ENCODE measurements around the gene ACAT2. TPM values are rescaled to one million over a fixed set of nuclear protein-coding genes. Genes with fewer than 3 reads are reported as not detected.

Gene ACAT2
- polyA plus RNA-seq, 4 donors = 12.2 to 55.0 (median 21.6) TPM

- Histone ChIP-seq H3K27me3 (ENCODE audit: control insufficient read depth in 3 of 3, insufficient read depth in 3 of 3, low read length in 3 of 3) (no peaks in the 10 kb centered on the region), H3K27ac (ENCODE audit: low read depth in 1 of 3, low read length in 2 of 3) (no peak within 1 kb of the TSS), H3K4me3 (ENCODE audit: low read depth in 1 of 3, low read length in 3 of 3) (no peak within 1 kb of the TSS), H3K4me1 (ENCODE audit: control insufficient read depth in 3 of 3, insufficient read depth in 2 of 3, low read depth in 1 of 3, low read length in 2 of 3) (peaks cover 0 to 4% (median 0%) of the 10 kb centered on the region in 3 donors), H3K36me3 (ENCODE audit: control insufficient read depth in 3 of 3, insufficient read depth in 2 of 3, low read depth in 1 of 3, low read length in 3 of 3) (peaks cover 8 to 24% (median 10%) of the 10 kb centered on the region in 3 donors), H3K9me3 (ENCODE audit: control insufficient read depth in 2 of 2, insufficient read depth in 1 of 2, low read depth in 1 of 2, low read length in 1 of 2) (no peaks in the 10 kb centered on the region)
- FAIRE-seq (no peak), DNase-seq (no peak)
- 91 to 94% (median 94%) methylated on average over 46 to 50 of the region's 50 CpGs for WGBS, 3 donors
These were observed 38.5 kb downstream of the ACAT2 start, which contains the start of gene PNLDC1 for GRCh38 chr6:159800141-159800865. TSS of gene PNLDC1 (plus strand) at chr6:159800276. CDS start at chr6:159800308, 32 bp downstream.

DNA sequence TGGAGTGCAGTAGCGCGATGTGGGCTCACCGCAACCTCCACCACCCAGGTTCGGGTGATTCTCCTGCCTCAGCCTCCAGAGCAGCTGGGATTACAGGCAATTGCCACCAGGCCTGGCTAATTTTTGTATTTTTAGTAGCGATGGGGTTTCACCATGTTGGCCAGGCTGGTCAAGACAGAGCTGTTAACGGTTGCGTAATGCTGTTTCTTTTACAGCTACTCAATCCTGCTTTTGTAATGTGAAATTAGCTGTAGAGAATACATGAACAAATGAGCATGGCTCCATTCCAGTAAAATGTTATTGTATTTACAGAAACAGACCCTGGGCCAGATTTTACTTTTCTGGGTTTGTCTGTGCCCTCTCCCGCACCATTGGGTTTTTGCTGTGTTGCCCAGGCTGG is 40.1 kb downstream of the ACAT2 start:
- peaks cover 0 to 19% (median 0%) of the 10 kb centered on the region in 3 donors for H3K4me1 ChIP-seq (ENCODE audit: control insufficient read depth in 3 of 3, insufficient read depth in 2 of 3, low read depth in 1 of 3, low read length in 2 of 3)
- DNase-seq (no peak), FAIRE-seq (no peak)
- peaks cover 6 to 13% (median 10%) of the 10 kb centered on the region in 3 donors for H3K36me3 ChIP-seq (ENCODE audit: control insufficient read depth in 3 of 3, insufficient read depth in 2 of 3, low read depth in 1 of 3, low read length in 3 of 3)
- 92 to 94% (median 94%) methylated on average over 8 of the region's 8 CpGs for WGBS, 3 donors
- no peak overlapping the region for H3K27ac ChIP-seq (ENCODE audit: low read depth in 1 of 3, low read length in 2 of 3)
- no peaks in the 10 kb centered on the region for H3K27me3 ChIP-seq (ENCODE audit: control insufficient read depth in 3 of 3, insufficient read depth in 3 of 3, low read length in 3 of 3)
- H3K4me3 ChIP-seq (ENCODE audit: low read depth in 1 of 3, low read length in 3 of 3) = no peak overlapping the region
- H3K9me3 ChIP-seq (ENCODE audit: control insufficient read depth in 2 of 2, insufficient read depth in 1 of 2, low read depth in 1 of 2, low read length in 1 of 2) = no peaks in the 10 kb centered on the region

- Histone ChIP-seq H3K27ac (ENCODE audit: low read depth in 1 of 3, low read length in 2 of 3) (no peak overlapping the region), H3K4me3 (ENCODE audit: low read depth in 1 of 3, low read length in 3 of 3) (no peak overlapping the region), H3K36me3 (ENCODE audit: control insufficient read depth in 3 of 3, insufficient read depth in 2 of 3, low read depth in 1 of 3, low read length in 3 of 3) (peaks cover 0 to 3% (median 0%) of the 10 kb centered on the region in 3 donors), H3K4me1 (ENCODE audit: control insufficient read depth in 3 of 3, insufficient read depth in 2 of 3, low read depth in 1 of 3, low read length in 2 of 3) (peaks cover 0 to 24% (median 0%) of the 10 kb centered on the region in 3 donors), H3K27me3 (ENCODE audit: control insufficient read depth in 3 of 3, insufficient read depth in 3 of 3, low read length in 3 of 3) (no peaks in the 10 kb centered on the region), H3K9me3 (ENCODE audit: control insufficient read depth in 2 of 2, insufficient read depth in 1 of 2, low read depth in 1 of 2, low read length in 1 of 2) (no peaks in the 10 kb centered on the region)
- WGBS, 3 donors = 30 to 64% (median 49%) methylated on average over 10 of the region's 10 CpGs
- DNase-seq (peak in 1 of 2 donors; percentile 27), FAIRE-seq (no peak)
These were observed 42.7 kb downstream of the ACAT2 start for GRCh38 chr6:159804504-159804903.

DNA sequence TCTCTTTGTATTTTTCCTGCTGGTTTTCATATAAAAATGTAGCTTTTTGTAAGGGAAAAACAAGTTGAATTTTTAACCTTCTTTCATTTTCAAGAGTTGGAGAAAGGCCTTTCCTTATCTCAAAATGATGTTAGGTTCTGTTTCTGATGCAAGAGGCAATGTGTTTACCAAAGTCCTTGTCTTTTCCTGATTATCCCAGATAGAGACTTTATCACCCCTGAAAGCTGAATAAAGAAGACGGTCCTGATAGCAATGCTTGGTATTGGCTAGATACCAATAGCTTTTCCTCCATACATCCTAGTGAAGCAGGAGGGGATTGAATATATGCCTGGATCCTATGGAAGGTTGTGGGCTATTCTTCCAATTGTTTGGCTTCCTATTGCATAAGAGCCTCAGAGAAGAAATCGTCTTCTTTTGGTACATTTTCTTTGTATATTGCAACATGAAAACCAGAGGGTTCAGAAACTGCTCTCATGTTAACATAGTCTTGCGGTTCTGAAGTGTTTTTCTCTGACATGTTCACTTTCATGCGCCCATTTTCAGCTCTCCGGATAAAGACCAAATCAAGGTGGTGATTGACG is 43.7 kb downstream of the ACAT2 start:
- H3K36me3 ChIP-seq (ENCODE audit: control insufficient read depth in 3 of 3, insufficient read depth in 2 of 3, low read depth in 1 of 3, low read length in 3 of 3) = no peaks in the 10 kb centered on the region
- H3K4me1 ChIP-seq (ENCODE audit: control insufficient read depth in 3 of 3, insufficient read depth in 2 of 3, low read depth in 1 of 3, low read length in 2 of 3) = peaks cover 0 to 24% (median 0%) of the 10 kb centered on the region in 3 donors
- H3K27ac ChIP-seq (ENCODE audit: low read depth in 1 of 3, low read length in 2 of 3) = peak overlapping the region in 1 of 3 donors; percentile 83
- DNase-seq (peak in 1 of 2 donors; percentile 41), FAIRE-seq (no peak)
- no peak overlapping the region for H3K4me3 ChIP-seq (ENCODE audit: low read depth in 1 of 3, low read length in 3 of 3)
- WGBS, 3 donors = 84 to 89% (median 87%) methylated on average over 6 of the region's 6 CpGs
- H3K27me3 ChIP-seq (ENCODE audit: control insufficient read depth in 3 of 3, insufficient read depth in 3 of 3, low read length in 3 of 3) = no peaks in the 10 kb centered on the region
- no peaks in the 10 kb centered on the region for H3K9me3 ChIP-seq (ENCODE audit: control insufficient read depth in 2 of 2, insufficient read depth in 1 of 2, low read depth in 1 of 2, low read length in 1 of 2)

GRCh38 chr6:159806021-159806458 is 44.2 kb downstream of the ACAT2 start:
- H3K27me3 ChIP-seq (ENCODE audit: control insufficient read depth in 3 of 3, insufficient read depth in 3 of 3, low read length in 3 of 3) = no peaks in the 10 kb centered on the region
- DNase-seq (peak; percentile 25 to 90), FAIRE-seq (no peak)
- H3K27ac ChIP-seq (ENCODE audit: low read depth in 1 of 3, low read length in 2 of 3) = peak overlapping the region in 1 of 3 donors; percentile 83
- peaks cover 0 to 24% (median 0%) of the 10 kb centered on the region in 3 donors for H3K4me1 ChIP-seq (ENCODE audit: control insufficient read depth in 3 of 3, insufficient read depth in 2 of 3, low read depth in 1 of 3, low read length in 2 of 3)
- H3K4me3 ChIP-seq (ENCODE audit: low read depth in 1 of 3, low read length in 3 of 3) = no peak overlapping the region
- H3K36me3 ChIP-seq (ENCODE audit: control insufficient read depth in 3 of 3, insufficient read depth in 2 of 3, low read depth in 1 of 3, low read length in 3 of 3) = no peaks in the 10 kb centered on the region
- 72 to 81% (median 77%) methylated on average over 9 of the region's 9 CpGs for WGBS, 3 donors
- H3K9me3 ChIP-seq (ENCODE audit: control insufficient read depth in 2 of 2, insufficient read depth in 1 of 2, low read depth in 1 of 2, low read length in 1 of 2) = no peaks in the 10 kb centered on the region

DNA sequence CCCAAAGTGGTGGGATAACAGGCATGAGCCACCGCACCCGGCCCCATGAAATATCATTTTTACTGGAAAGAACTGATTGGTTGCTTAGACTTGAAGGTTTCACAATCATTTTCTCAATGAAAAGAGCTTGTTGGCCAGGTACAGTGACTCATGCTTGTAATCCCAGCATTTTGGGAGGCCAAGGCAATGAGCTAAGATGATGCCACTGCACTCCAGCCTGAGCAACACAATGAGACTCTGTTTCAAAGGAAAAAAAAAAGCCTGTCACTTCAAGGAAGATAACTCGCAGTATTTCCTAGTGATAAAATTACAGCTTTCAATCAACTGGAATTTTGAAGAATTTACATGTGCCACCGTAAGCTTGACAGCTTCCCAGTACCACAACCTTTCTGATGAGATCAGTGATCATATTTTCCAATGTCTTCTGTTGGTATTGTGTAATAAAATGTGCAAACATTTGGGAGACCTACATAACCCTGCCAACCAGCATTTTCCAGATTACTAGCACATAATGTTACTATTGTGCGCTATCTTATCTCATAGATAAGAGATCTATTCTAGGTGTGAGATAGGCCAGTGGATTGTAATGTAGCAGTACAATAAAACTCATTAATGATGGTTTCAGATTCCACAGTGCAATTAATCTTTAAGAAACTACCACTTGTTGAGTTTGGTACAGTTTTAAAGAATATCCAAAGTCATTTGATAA is 45.5 kb downstream of the ACAT2 start:
- Histone ChIP-seq H3K27ac (ENCODE audit: low read depth in 1 of 3, low read length in 2 of 3) (peak overlapping the region in 1 of 3 donors; percentile 83), H3K36me3 (ENCODE audit: control insufficient read depth in 3 of 3, insufficient read depth in 2 of 3, low read depth in 1 of 3, low read length in 3 of 3) (no peaks in the 10 kb centered on the region), H3K9me3 (ENCODE audit: control insufficient read depth in 2 of 2, insufficient read depth in 1 of 2, low read depth in 1 of 2, low read length in 1 of 2) (no peaks in the 10 kb centered on the region), H3K4me3 (ENCODE audit: low read depth in 1 of 3, low read length in 3 of 3) (no peak overlapping the region), H3K27me3 (ENCODE audit: control insufficient read depth in 3 of 3, insufficient read depth in 3 of 3, low read length in 3 of 3) (no peaks in the 10 kb centered on the region), H3K4me1 (ENCODE audit: control insufficient read depth in 3 of 3, insufficient read depth in 2 of 3, low read depth in 1 of 3, low read length in 2 of 3) (peaks cover 0 to 24% (median 0%) of the 10 kb centered on the region in 3 donors)
- 17 to 67% (median 41%) methylated on average over 5 of the region's 5 CpGs for WGBS, 3 donors
- DNase-seq (peak; percentile 31 to 68), FAIRE-seq (no peak)

DNA sequence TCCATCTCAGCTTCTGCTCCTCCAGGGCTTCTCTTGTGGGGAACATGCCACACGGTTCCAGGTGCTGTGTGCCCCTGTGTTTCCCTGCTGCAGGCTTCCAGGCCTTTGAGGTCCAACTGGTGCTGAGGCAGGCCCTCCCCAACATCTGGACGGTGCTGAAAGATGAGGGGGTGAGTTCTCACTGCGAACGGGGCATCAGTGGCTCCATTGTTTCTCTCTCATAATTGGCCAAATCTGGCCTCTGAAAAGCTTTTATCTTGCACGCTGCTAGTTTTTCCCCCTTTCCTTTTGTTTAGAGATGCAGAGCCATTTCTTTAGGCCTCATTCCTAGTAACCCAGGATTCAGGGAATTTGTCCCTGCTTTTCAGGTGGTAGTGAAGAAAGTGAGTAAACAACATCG is 46.8 kb downstream of the ACAT2 start:
- DNase-seq (no peak), FAIRE-seq (no peak)
- no peaks in the 10 kb centered on the region for H3K27me3 ChIP-seq (ENCODE audit: control insufficient read depth in 3 of 3, insufficient read depth in 3 of 3, low read length in 3 of 3)
- 81 to 92% (median 92%) methylated on average over 6 of the region's 6 CpGs for WGBS, 3 donors
- H3K9me3 ChIP-seq (ENCODE audit: control insufficient read depth in 2 of 2, insufficient read depth in 1 of 2, low read depth in 1 of 2, low read length in 1 of 2) = no peaks in the 10 kb centered on the region
- peaks cover 0 to 24% (median 0%) of the 10 kb centered on the region in 3 donors for H3K4me1 ChIP-seq (ENCODE audit: control insufficient read depth in 3 of 3, insufficient read depth in 2 of 3, low read depth in 1 of 3, low read length in 2 of 3)
- no peaks in the 10 kb centered on the region for H3K36me3 ChIP-seq (ENCODE audit: control insufficient read depth in 3 of 3, insufficient read depth in 2 of 3, low read depth in 1 of 3, low read length in 3 of 3)
- H3K27ac ChIP-seq (ENCODE audit: low read depth in 1 of 3, low read length in 2 of 3) = no peak overlapping the region
- H3K4me3 ChIP-seq (ENCODE audit: low read depth in 1 of 3, low read length in 3 of 3) = no peak overlapping the region

DNA sequence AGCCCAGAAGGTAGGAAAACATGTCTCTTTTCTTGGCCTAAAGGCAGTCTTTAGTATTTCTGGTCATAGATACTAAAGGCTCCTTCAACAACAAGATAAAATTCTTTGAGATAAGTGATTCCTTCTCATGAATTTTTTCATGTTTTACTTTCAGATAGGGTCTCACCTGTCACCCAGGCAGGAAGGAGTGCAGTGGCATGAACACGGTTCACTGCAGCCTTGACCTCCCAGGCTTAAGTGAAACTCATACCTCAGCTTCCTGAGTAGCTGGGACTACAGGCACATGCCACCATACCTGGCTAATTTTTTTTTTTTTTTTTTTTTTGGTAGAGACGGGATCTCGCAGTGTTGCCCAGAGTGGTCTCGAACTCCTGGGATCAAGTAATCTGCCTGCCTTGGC is 47.3 kb downstream of the ACAT2 start:
- no peak overlapping the region for H3K27ac ChIP-seq (ENCODE audit: low read depth in 1 of 3, low read length in 2 of 3)
- FAIRE-seq (no peak), DNase-seq (no peak)
- peaks cover 0 to 24% (median 0%) of the 10 kb centered on the region in 3 donors for H3K4me1 ChIP-seq (ENCODE audit: control insufficient read depth in 3 of 3, insufficient read depth in 2 of 3, low read depth in 1 of 3, low read length in 2 of 3)
- WGBS, 3 donors = 85 to 93% (median 89%) methylated on average over 4 of the region's 4 CpGs
- no peak overlapping the region for H3K4me3 ChIP-seq (ENCODE audit: low read depth in 1 of 3, low read length in 3 of 3)
- no peaks in the 10 kb centered on the region for H3K27me3 ChIP-seq (ENCODE audit: control insufficient read depth in 3 of 3, insufficient read depth in 3 of 3, low read length in 3 of 3)
- H3K36me3 ChIP-seq (ENCODE audit: control insufficient read depth in 3 of 3, insufficient read depth in 2 of 3, low read depth in 1 of 3, low read length in 3 of 3) = no peaks in the 10 kb centered on the region
- H3K9me3 ChIP-seq (ENCODE audit: control insufficient read depth in 2 of 2, insufficient read depth in 1 of 2, low read depth in 1 of 2, low read length in 1 of 2) = no peaks in the 10 kb centered on the region

Measured in small intestine (tissue), 7 donors.